Motor neuron (in vitro differentiated cells): ENCODE results near the gene FRMD7. TPM values are rescaled to one million over a fixed set of nuclear protein-coding genes. Genes with fewer than 3 reads are reported as not detected.
"Not testable (repeated sequence)": the region's sequence is repeated elsewhere in the genome, so short reads cannot be mapped to it uniquely, and the experiment has no call there.

Experiments used
- ATAC-seq, 8 experiments: fragments of 200-7000 bp; cut with Tn5 transposase; replicated peaks in 6 of 8; 2 replicates each; pipeline ENCODE4 v1.8.0; 2021; ENCODE audit warnings: mild to moderate bottlenecking in 8 of 8, moderate library complexity in 8 of 8
- H3K27ac ChIP-seq, 2 donors: fragments of 250-450 bp; sonication (Bioruptor Pico); 2 replicates each; pipeline ENCODE4 v1.9.0; 2021; ENCODE audit warnings: antibody characterized with exemption in 2 of 2, mild to moderate bottlenecking in 2 of 2, moderate library complexity in 1 of 2
- H3K4me1 ChIP-seq, 2 donors: fragments of 250-450 bp; sonication (Bioruptor Pico); replicated peaks in 1 of 2; 2 replicates each; pipeline ENCODE4 v1.6.1; 2021; ENCODE audit warnings: antibody characterized with exemption in 2 of 2, mild to moderate bottlenecking in 2 of 2, moderate library complexity in 1 of 2
- H3K4me3 ChIP-seq, 5 donors: fragments of 250-450 bp; sonication (Bioruptor Pico); 2 replicates each; pipeline ENCODE4 v1.9.0; 2021; ENCODE audit warnings: antibody characterized with exemption in 5 of 5, mild to moderate bottlenecking in 5 of 5, moderate library complexity in 4 of 5
- whole genome bisulfite sequencing, 10 experiments: fragments of 450-650 bp; shearing (Covaris generic); methylation state at CpG; one replicate each; pipeline ENCODE4 v1.0.0; 2022; 5-methylcytosine and 5-hydroxymethylcytosine counted together
- in situ Hi-C, 9 experiments: fragments of 400-800 bp; cut with MboI; loops; one replicate each; pipeline ENCODE4 v1.15.0; 2021; ENCODE audit warnings: low sequenced_read_pairs in 9 of 9, low pct_unique_long_range_greater_than_20kb in 2 of 9; ENCODE audit not compliant: unreplicated experiment in 9 of 9
- total RNA-seq, 8 experiments: library from RNA; unstranded; fragments of 300-600 nt; gene quantifications; 2 replicates each; pipeline versions ENCODE4 v1.2.3 to v1.2.4, GENCODE V29; 2022

FRMD7 gene
- total RNA-seq, 8 experiments from 2014 or later = 0.08 to 0.36 (median 0.16) TPM; not detected in 1

DNA sequence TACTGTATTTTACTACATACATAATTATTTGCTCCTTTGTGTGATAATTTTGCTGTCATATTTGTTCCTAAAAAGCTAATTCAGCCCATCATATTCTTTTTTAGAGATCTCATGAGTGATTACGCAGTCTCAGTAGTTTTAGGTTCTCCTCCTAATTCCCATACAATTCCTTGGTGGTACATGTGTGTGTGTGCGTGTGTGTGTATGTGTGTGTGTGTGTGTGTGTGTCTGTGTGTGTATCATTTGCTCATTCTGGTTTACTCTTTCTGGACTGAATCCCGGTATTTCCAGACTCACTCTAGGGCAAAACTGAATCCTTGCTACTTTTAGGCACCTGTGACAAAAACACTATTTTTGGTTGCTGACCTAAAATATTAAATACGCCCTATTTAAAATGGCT, 69.8 kb downstream of the FRMD7 start:
- no peaks in the 10 kb centered on the region for H3K4me1 ChIP-seq
- H3K4me3 ChIP-seq = no peak overlapping the region
- no peak overlapping the region for H3K27ac ChIP-seq
- 55 to 100% (median 90%) methylated on average over 2 to 4 of the region's 4 CpGs; no CpG with 5 or more reads in 7 of the 10 experiments for WGBS, 10 experiments
- in situ Hi-C loops = loop anchor here in 1 of 9 experiments (25.0 kb wide), 1 partner anchor 196 kb away; no protein-coding TSS in a partner anchor
- ATAC-seq = no peak

GRCh38 chrX:132051778-132052177, 76.0 kb downstream of the FRMD7 start:
- not testable (repeated sequence) for H3K27ac ChIP-seq, ATAC-seq, H3K4me1 ChIP-seq, H3K4me3 ChIP-seq
- in situ Hi-C loops = loop anchor here in 1 of 9 experiments (25.0 kb wide), 1 partner anchor 189 kb away; no protein-coding TSS in a partner anchor

DNA sequence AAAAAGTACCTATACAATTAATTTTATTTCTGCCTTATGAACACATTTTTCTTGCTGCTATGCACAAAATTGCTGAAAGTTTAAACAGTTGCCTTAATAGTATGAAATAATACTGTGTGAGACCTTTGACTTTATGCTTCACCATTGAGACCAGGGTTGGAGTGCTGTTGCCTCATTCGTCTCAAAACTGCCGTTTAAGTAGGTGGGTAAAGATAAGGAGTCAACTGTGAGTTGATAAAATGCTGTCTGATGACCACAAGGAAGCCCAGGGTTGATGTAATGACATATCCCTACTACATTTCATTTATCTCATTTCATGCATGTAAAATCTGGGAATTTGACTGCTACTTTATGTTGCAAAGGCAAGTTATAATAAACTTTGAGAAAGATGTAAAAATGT, 81.3 kb downstream of the FRMD7 start:
- in situ Hi-C loops = no loop called here
- H3K4me3 ChIP-seq = no peak overlapping the region
- no peak for ATAC-seq
- peaks cover 3 to 14% of the 10 kb centered on the region in 2 donors for H3K4me1 ChIP-seq
- WGBS, 10 experiments = 20 to 85% (median 35%) methylated on average over 1 to 2 of the region's 2 CpGs; no CpG with 5 or more reads in 4 of the 10 experiments
- no peak overlapping the region for H3K27ac ChIP-seq

- Histone ChIP-seq H3K4me3 (no peak overlapping the region), H3K27ac (no peak overlapping the region), H3K4me1 (peaks cover 3 to 22% of the 10 kb centered on the region in 2 donors)
- ATAC-seq = no peak
- WGBS, 10 experiments = 29 to 80% (median 59%) methylated on average over 1 to 2 of the region's 2 CpGs; no CpG with 5 or more reads in 4 of the 10 experiments
- in situ Hi-C loops = no loop called here
These were observed 82.4 kb downstream of the FRMD7 start for GRCh38 chrX:132045456-132045855.

GRCh38 chrX:132044953-132045352, 82.9 kb downstream of the FRMD7 start:
- H3K4me3 ChIP-seq = no peak overlapping the region
- in situ Hi-C loops = no loop called here
- WGBS, 10 experiments = 42 to 100% (median 100%) methylated on average over 1 to 4 of the region's 4 CpGs; no CpG with 5 or more reads in 7 of the 10 experiments
- H3K27ac ChIP-seq = no peak overlapping the region
- ATAC-seq = peak in 5 of 8 experiments; percentile 47 to 81 (median 61)
- H3K4me1 ChIP-seq = peaks cover 3 to 27% of the 10 kb centered on the region in 2 donors

GRCh38 chrX:132043977-132044376, 83.8 kb downstream of the FRMD7 start:
- WGBS, 10 experiments = 0 to 100% (median 46%) methylated on average over 1 to 2 of the region's 2 CpGs; no CpG with 5 or more reads in 5 of the 10 experiments
- Histone ChIP-seq H3K4me1 (peaks cover 3 to 27% of the 10 kb centered on the region in 2 donors), H3K4me3 (no peak overlapping the region), H3K27ac (no peak overlapping the region)
- peak in 1 of 8 experiments; percentile 35 for ATAC-seq
- in situ Hi-C loops = no loop called here

- no peak overlapping the region for H3K4me3 ChIP-seq
- ATAC-seq = peak in 5 of 8 experiments; percentile 27 to 68 (median 40)
- H3K27ac ChIP-seq = no peak overlapping the region
- in situ Hi-C loops = no loop called here
- H3K4me1 ChIP-seq = peaks cover 3 to 27% of the 10 kb centered on the region in 2 donors
- WGBS, 10 experiments = 40 to 100% (median 64%) methylated on average over 1 to 4 of the region's 4 CpGs; no CpG with 5 or more reads in 4 of the 10 experiments
These were observed 86.8 kb downstream of the FRMD7 start for GRCh38 chrX:132041015-132041414.

DNA sequence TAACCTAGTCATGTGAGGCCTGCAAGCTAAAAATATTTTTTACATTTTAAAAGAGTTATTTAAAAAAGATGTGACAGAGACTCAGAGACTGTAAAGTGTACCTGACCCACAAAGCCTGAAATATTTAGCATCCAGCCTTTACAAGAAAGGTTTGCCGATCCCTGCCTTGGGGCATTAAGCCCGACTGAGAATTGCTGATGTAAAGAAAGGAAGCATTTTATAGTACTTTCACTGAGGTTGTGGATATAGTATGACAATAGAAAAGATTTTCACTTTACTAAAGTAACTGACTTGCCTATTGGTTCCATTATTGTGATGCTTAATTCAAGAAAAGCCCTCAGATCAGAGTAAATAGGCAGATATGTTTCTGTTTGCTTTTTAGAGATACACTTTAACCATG, 87.8 kb downstream of the FRMD7 start:
- no peak overlapping the region for H3K27ac ChIP-seq
- 36 to 65% (median 50%) methylated on average over 2 of the region's 2 CpGs; no CpG with 5 or more reads in 7 of the 10 experiments for WGBS, 10 experiments

DNA sequence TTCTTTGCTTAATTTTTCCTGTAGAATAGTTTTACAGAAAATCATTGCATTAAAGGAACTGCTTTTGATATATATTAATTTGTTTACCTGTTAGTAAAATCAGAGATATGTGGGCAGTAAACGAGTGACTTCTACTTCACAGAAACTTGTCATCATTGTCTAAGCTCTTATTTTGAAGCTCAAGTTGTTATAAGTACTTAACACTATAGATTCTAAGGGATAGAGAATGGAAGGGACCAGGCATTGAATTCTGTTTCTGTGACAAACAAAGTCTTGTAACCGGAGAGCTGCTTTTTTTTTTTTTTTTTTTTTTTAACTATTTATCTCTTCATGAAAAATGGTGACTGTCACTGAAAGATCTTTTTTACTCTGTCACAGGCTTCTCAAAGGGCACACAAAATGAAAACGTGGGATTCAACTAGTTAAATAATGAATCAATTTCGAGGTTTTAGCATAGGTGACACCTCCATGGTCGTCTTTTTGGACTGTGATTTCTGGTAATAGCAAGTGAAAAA, 90.3 kb downstream of the FRMD7 start:
- no peak overlapping the region for H3K27ac ChIP-seq
- peaks cover 0 to 14% of the 10 kb centered on the region in 2 donors for H3K4me1 ChIP-seq
- in situ Hi-C loops = no loop called here
- H3K4me3 ChIP-seq = no peak overlapping the region
- ATAC-seq = peak in 1 of 8 experiments; percentile 17
- WGBS, 10 experiments = 0 to 64% (median 39%) methylated on average over 2 to 4 of the region's 5 CpGs; no CpG with 5 or more reads in 5 of the 10 experiments

More for the DNA sequence above, 87.8 kb downstream of the FRMD7 start:
- no peak for ATAC-seq
- Histone ChIP-seq H3K4me3 (no peak overlapping the region), H3K4me1 (peaks cover 0 to 22% of the 10 kb centered on the region in 2 donors)
- in situ Hi-C loops = no loop called here

DNA sequence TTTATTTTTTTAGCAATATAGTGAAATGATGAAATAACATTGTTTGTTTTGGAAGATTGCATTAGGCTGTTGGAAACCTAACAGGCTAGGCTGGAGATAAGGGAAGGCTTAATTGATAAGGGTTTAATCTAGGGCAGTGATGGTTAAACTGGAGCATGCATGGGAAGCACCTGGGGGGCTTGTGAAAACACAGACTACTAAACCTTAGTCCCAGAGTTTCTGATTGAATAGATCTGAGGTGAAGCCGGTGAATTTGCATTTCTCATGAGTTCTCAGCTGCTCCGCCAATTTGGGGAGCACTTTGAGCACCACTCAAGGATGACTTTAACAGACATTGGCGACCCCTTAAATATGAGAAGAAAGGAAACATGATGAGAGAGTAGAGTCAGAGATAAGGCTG, 93.2 kb downstream of the FRMD7 start:
- Histone ChIP-seq H3K4me3 (no peak overlapping the region), H3K4me1 (peaks cover 0 to 2% of the 10 kb centered on the region in 2 donors), H3K27ac (no peak overlapping the region)
- no peak for ATAC-seq
- WGBS, 10 experiments = 42 to 100% (median 79%) methylated on average over 1 to 3 of the region's 3 CpGs; no CpG with 5 or more reads in 7 of the 10 experiments
- in situ Hi-C loops = no loop called here

DNA sequence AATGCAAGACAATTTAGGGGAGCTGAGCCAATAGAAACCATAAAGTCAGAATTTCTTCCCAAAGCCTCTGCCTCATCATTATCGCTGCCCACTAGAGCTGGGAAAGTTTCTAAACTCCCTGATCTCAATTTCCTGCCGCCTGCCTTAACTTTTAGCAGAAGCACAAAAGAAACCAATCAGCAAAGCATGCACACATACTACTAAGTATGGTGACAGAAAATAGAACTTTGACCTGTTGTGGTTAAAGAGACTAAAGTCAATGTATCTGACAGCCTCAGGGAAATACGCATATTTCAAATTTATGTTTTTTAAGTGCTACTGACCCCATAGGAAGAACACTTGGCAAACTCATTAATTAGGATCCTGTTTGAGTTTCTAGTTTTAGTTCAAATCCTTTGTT, 94.7 kb downstream of the FRMD7 start:
- Histone ChIP-seq H3K4me1 (peaks cover 0 to 2% of the 10 kb centered on the region in 2 donors), H3K27ac (no peak overlapping the region), H3K4me3 (no peak overlapping the region)
- in situ Hi-C loops = no loop called here
- whole genome bisulfite sequencing, 10 experiments = 56 to 83% methylated on average over 1 to 3 of the region's 3 CpGs; no CpG with 5 or more reads in 8 of the 10 experiments
- ATAC-seq = no peak

DNA sequence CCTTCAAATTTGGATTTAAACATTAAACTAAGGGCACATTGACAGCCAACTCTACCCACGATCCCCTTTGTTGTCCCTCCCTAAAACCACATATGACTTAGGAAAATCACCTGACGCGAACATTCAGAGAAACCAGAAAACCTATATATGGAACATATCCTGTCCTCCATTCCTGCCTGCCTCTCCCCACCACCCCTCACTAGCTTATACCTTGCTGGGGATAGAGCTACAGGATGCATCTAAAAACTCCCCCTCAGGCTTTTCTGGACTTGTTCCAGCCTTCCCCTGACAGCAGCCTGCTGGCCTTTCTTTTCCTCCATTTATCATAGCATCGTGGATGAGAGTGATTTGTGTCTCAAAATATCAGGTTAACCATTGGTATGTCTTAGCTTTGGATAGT, 96.0 kb downstream of the FRMD7 start:
- no peak for ATAC-seq
- Histone ChIP-seq H3K4me1 (peaks cover 0 to 2% of the 10 kb centered on the region in 2 donors), H3K27ac (no peak overlapping the region), H3K4me3 (no peak overlapping the region)
- in situ Hi-C loops = no loop called here
- 59 to 100% (median 83%) methylated on average over 1 to 4 of the region's 4 CpGs; no CpG with 5 or more reads in 7 of the 10 experiments for WGBS, 10 experiments

- Histone ChIP-seq H3K4me1 (peaks cover 0 to 2% of the 10 kb centered on the region in 2 donors), H3K27ac (no peak overlapping the region), H3K4me3 (no peak overlapping the region)
- in situ Hi-C loops = no loop called here
- no peak for ATAC-seq
These were observed 97.6 kb downstream of the FRMD7 start for GRCh38 chrX:132030264-132030663.
